HL-60 (cell line): Measurements from ENCODE around the gene MAP7D3.

Experiments
- DNase-seq, 2 experiments: peaks; one replicate each; pipeline ENCODE4 v3.0.0-alpha.2; 2010 to 2020; ENCODE audit warnings: low read depth in 1 of 2, low spot score in 1 of 2
- H3K27ac ChIP-seq: fragments of 250-450 bp; sonication (Bioruptor Pico); replicated peaks from 2 replicates; pipeline ENCODE4 v1.5.1; 2020; ENCODE audit warnings: mild to moderate bottlenecking, moderate library complexity
- H3K27me3 ChIP-seq: fragments of 250-450 bp; sonication (Bioruptor Pico); 2 replicates; pipeline ENCODE4 v1.5.1; 2021; ENCODE audit warnings: mild to moderate bottlenecking, moderate library complexity; ENCODE audit not compliant: insufficient read depth, poor library complexity, severe bottlenecking
- H3K4me3 ChIP-seq: replicated peaks from 2 replicates; pipeline ENCODE4 v1.5.1; 2011; ENCODE audit warnings: mild to moderate bottlenecking, control low read depth, low read length; ENCODE audit not compliant: insufficient read depth
- GABPA ChIP-seq: IDR thresholded peaks from 2 replicates; pipeline ENCODE4 v1.6.1; 2012; ENCODE audit warnings: low read depth
- POLR2AphosphoS5 ChIP-seq: IDR thresholded peaks from 2 replicates; pipeline ENCODE4 v1.6.1; 2012; ENCODE audit warnings: low read depth
- SPI1 ChIP-seq: IDR thresholded peaks from 2 replicates; pipeline ENCODE4 v1.6.1; 2012; ENCODE audit warnings: low read depth, mild to moderate bottlenecking, borderline replicate concordance
- TF ChIP-seq, protein P1 (sequence below): IDR thresholded peaks from 2 replicates; pipeline ENCODE4 v1.6.1; 2012; ENCODE audit warnings: low read depth; ENCODE audit not compliant: insufficient replicate concordance
- TF ChIP-seq, protein P2 (sequence below): IDR thresholded peaks from one replicate; pipeline ENCODE4 v1.5.1; 2011; ENCODE audit warnings: low read length, control low read depth, inconsistent platforms; ENCODE audit not compliant: insufficient read depth

The MAP7D3 gene

DNA sequence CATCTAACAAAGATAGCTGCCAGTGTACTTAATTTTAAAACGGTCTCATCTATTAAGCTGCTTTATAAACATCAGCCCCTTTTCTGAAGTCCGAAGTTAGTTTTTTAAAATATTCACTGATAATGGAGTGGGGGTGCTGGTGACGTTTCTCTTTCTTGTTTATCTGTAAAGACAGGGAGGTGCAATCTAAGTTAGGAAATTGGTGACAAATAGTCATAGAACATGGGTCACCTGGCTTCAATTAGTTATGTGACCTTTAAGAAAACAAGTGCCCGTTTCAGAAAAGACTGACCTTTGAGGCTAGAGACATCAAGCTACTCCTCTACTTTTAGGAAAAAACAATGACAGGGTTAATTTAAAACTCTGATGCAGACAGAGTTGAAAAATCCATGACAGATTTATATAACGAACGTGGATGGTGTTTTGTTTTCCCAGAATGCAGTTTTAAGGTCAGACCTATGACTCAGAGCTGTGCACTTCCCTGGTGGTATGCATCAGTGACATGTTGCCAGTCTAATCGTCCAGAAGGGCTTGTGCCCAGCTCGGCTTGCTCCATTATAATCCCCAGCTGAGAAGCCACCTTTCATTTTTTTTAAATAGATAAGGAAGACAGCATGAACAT lies 65.7 kb downstream of the MAP7D3 start:
- Histone ChIP-seq H3K4me3 (no peak overlapping the region), H3K27ac (no peak overlapping the region), H3K27me3 (no peaks in the 10 kb centered on the region)
- no peak for DNase-seq
- TF ChIP-seq, protein P1, sequence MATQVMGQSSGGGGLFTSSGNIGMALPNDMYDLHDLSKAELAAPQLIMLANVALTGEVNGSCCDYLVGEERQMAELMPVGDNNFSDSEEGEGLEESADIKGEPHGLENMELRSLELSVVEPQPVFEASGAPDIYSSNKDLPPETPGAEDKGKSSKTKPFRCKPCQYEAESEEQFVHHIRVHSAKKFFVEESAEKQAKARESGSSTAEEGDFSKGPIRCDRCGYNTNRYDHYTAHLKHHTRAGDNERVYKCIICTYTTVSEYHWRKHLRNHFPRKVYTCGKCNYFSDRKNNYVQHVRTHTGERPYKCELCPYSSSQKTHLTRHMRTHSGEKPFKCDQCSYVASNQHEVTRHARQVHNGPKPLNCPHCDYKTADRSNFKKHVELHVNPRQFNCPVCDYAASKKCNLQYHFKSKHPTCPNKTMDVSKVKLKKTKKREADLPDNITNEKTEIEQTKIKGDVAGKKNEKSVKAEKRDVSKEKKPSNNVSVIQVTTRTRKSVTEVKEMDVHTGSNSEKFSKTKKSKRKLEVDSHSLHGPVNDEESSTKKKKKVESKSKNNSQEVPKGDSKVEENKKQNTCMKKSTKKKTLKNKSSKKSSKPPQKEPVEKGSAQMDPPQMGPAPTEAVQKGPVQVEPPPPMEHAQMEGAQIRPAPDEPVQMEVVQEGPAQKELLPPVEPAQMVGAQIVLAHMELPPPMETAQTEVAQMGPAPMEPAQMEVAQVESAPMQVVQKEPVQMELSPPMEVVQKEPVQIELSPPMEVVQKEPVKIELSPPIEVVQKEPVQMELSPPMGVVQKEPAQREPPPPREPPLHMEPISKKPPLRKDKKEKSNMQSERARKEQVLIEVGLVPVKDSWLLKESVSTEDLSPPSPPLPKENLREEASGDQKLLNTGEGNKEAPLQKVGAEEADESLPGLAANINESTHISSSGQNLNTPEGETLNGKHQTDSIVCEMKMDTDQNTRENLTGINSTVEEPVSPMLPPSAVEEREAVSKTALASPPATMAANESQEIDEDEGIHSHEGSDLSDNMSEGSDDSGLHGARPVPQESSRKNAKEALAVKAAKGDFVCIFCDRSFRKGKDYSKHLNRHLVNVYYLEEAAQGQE = no peak
- TF ChIP-seq SPI1 = no peak
- TF ChIP-seq GABPA = no peak
- TF ChIP-seq, protein P2, sequence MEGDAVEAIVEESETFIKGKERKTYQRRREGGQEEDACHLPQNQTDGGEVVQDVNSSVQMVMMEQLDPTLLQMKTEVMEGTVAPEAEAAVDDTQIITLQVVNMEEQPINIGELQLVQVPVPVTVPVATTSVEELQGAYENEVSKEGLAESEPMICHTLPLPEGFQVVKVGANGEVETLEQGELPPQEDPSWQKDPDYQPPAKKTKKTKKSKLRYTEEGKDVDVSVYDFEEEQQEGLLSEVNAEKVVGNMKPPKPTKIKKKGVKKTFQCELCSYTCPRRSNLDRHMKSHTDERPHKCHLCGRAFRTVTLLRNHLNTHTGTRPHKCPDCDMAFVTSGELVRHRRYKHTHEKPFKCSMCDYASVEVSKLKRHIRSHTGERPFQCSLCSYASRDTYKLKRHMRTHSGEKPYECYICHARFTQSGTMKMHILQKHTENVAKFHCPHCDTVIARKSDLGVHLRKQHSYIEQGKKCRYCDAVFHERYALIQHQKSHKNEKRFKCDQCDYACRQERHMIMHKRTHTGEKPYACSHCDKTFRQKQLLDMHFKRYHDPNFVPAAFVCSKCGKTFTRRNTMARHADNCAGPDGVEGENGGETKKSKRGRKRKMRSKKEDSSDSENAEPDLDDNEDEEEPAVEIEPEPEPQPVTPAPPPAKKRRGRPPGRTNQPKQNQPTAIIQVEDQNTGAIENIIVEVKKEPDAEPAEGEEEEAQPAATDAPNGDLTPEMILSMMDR = no peak
- no peak for TF ChIP-seq POLR2AphosphoS5

DNA sequence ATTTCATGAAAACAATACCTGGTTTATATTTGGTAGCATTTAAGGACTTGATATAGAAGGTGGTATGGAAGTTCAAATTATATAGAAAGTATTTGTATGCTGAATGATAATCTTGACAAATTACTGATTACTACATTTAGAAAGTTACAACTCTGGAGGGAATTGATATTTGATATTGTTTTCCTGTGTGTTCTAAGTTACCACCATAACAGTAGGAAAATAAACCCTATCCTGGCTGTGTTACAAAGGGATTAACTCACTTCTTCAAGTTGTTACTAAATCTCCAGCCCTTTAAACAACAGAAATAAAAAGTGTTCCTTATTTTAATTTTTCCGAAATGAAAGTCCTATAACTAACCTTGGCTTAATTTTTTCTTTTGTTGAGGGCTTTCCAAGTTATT lies 67.3 kb downstream of the MAP7D3 start:
- no peak overlapping the region for H3K4me3 ChIP-seq
- DNase-seq = no peak
- H3K27me3 ChIP-seq = no peaks in the 10 kb centered on the region
- H3K27ac ChIP-seq = no peak overlapping the region
- TF ChIP-seq, protein P2 = no peak
- no peak for TF ChIP-seq SPI1
- TF ChIP-seq, protein P1 = no peak
- TF ChIP-seq GABPA = no peak
- no peak for TF ChIP-seq POLR2AphosphoS5

DNA sequence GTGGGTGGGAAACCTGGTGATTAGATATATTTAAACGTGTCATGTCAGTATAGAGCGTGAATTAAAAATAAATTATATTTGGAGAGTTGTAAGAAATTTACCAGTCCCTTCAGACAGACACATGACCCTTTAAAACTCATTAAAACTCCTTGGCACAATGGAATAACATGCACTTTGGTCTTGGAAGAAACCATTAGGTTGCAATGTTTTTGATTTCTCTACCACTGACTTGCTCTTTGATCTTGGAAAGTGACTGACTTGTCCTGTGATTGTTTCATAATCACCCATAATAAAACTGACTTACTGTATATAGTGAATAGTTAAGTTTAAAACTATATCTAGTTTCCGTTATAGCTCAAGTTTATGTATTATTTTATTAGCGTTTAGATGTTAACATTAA lies 68.0 kb downstream of the MAP7D3 start:
- no peaks in the 10 kb centered on the region for H3K27me3 ChIP-seq

More for the DNA sequence above, 68.0 kb downstream of the MAP7D3 start:
- TF ChIP-seq, protein P1 = no peak
- TF ChIP-seq GABPA (no peak), POLR2AphosphoS5 (no peak), SPI1 (no peak)
- TF ChIP-seq, protein P2 = no peak
- no peak overlapping the region for H3K4me3 ChIP-seq
- DNase-seq = no peak
- H3K27ac ChIP-seq = no peak overlapping the region
